GM12865 (cell line): ENCODE results near the gene CEP164.

Source experiments
- DNase-seq: peaks from one replicate; pipeline ENCODE4 v3.0.0; 2010; ENCODE audit warnings: low read depth
- H3K4me3 ChIP-seq: 2 replicates; pipeline ENCODE4 v1.5.1; 2011; ENCODE audit warnings: mild to moderate bottlenecking, low read depth, low read length, control low read depth
- TF ChIP-seq, protein P1 (sequence below): IDR thresholded peaks from 2 replicates; pipeline ENCODE4 v1.5.1; 2011; ENCODE audit warnings: low read length, control low read depth, low read depth, inconsistent platforms; ENCODE audit not compliant: insufficient read depth; ENCODE audit errors: missing control alignments

The CEP164 gene

DNA sequence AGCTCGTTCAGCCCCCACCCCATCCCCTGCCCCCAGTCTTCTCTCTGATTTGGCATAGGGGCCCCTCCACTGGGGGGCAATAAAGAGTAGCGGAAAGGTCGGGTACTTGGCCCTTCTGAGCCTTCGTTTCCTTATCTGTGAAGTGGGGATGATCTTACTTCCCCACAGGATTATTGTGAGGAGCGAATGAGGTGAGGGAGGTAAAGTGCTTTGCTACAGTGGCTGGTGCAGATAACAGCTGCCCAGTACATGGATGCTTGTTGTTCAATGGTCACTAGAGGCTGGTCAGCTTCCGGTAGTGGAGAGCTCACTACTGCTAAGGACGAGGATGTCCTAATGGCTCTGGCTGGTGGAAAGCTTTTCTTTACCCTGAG lies 101.2 kb downstream of the CEP164 start:
- TF ChIP-seq, protein P1, sequence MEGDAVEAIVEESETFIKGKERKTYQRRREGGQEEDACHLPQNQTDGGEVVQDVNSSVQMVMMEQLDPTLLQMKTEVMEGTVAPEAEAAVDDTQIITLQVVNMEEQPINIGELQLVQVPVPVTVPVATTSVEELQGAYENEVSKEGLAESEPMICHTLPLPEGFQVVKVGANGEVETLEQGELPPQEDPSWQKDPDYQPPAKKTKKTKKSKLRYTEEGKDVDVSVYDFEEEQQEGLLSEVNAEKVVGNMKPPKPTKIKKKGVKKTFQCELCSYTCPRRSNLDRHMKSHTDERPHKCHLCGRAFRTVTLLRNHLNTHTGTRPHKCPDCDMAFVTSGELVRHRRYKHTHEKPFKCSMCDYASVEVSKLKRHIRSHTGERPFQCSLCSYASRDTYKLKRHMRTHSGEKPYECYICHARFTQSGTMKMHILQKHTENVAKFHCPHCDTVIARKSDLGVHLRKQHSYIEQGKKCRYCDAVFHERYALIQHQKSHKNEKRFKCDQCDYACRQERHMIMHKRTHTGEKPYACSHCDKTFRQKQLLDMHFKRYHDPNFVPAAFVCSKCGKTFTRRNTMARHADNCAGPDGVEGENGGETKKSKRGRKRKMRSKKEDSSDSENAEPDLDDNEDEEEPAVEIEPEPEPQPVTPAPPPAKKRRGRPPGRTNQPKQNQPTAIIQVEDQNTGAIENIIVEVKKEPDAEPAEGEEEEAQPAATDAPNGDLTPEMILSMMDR = no peak
- DNase-seq = no peak
- H3K4me3 ChIP-seq = no peak overlapping the region

DNA sequence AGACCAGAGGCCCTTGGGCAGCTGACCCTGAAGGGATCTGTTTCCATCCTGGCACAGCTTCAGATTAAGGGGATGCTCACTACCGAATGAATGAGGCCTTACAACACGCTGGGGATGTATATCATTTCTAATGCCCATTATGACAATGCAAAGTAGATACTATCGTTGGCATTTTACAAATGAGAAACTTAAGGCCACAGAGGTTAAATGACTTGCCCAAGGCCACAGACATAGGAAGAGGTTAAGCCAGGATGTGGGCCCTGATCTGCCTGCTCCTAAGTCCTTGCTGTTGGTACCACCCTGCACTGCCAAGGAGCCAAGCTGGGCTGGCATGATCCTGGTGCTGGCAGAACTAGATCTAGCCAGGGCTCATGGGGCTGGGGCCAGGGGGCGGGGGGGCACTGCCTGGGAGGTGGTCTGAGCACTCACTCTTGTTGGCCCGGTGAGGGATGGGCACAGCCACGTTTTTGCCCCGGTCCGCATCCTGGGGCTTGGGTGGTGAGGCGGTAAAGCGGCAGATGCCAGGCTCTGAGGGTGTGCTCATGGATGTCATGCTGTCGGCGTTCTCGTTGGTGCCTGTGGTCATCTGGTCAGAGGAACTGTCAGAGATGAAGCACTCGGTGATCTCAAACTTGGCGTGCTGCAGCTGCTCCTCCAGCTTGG lies 102.8 kb downstream of the CEP164 start:
- TF ChIP-seq, protein P1 = no peak
- no peak for DNase-seq
- H3K4me3 ChIP-seq = no peak overlapping the region

DNA sequence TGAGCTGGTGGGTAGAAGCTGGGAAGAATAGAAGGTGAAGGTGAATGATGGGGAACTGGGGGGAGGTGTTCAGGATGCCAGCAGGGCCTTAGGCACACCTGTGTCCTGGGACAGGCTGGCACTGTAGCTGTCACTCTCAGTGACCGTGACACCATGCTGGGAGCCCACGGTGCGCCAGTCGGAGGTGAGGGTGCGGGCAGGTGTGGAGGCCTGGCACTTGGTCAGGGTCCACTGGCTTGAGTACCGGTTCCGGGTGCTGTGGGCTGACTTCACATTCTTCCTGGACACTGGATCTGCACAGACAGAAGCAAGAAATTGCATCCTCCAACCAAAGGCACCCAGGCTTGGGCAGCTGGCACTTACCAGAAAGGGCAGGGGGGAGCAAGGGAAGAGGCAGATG lies 103.8 kb downstream of the CEP164 start:
- TF ChIP-seq, protein P1 = no peak
- no peak overlapping the region for H3K4me3 ChIP-seq
- DNase-seq = no peak

DNA sequence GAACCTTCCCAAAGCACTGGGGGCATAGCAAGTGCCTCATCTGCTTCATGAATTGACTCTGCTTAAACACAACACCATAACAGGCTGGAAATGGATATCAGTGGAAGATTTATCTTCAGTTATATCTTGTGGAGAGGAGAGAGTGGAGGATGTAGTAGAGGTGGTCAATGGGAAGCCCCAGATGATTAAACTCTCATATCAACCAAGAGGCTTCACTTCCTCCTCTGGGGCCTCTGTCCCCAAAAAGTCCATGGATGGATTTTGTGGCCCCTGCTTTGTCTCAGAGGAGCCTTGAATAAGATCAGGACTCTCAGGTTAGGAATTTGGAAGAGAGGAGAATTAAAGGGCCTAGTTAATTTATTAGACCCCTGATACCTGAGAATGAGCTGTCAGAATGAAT lies 106.1 kb downstream of the CEP164 start:
- no peak for DNase-seq
- TF ChIP-seq, protein P1 = no peak

DNA sequence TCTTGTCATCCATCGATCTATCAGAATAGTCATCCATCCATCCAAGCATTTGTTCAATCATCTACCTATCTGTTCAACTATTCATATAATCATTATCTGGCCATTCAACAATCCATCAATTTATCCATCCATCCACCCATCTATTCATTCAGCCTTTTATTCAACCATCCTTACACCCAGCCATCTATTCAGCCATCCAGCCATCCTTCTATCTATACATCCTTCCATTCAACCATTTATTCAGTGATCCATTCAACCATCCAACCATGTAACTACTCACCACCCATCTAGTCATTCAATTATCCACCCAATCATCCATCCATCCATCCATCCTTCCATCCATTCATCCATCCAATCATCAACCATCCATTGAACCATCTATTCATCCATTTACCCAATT lies 106.8 kb downstream of the CEP164 start:
- no peak overlapping the region for H3K4me3 ChIP-seq
- TF ChIP-seq, protein P1 = no peak
- no peak for DNase-seq

More for the DNA sequence above, 106.1 kb downstream of the CEP164 start:
- H3K4me3 ChIP-seq = no peak overlapping the region

DNA sequence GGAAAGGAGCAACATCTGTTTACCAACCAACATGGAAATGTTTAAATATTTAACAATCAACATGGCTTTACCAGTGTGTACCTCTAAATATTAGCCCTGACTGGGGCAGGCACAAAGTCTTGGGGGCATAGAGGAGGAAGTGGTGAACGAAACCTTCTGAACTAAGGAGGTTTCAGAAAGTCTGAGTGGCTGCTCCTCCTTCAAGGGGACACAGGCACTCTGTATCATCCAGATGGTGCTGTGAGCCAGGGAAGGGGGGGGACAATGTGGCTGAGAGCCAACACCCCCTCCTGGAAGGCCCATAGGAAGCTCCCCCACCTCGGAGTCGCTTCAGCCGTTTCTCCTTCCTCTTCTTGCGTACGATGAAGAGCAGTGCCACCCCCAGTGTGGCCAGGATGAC lies 107.7 kb downstream of the CEP164 start:
- TF ChIP-seq, protein P1 = no peak
- no peak overlapping the region for H3K4me3 ChIP-seq
- DNase-seq = peak; percentile 57
